Caco-2 (cell line): ENCODE measurements around the gene KRTAP4-11. TPM values are rescaled to one million over a fixed set of nuclear protein-coding genes. Genes with fewer than 3 reads are reported as not detected.
A peak's percentile ranks its signal among the peaks of the same experiment; 100 is the strongest.
"Not testable (repeated sequence)": the region's sequence is repeated elsewhere in the genome, so short reads cannot be mapped to it uniquely, and the experiment has no call there.

Source experiments
- BruUV-seq: library from RNA; stranded (reverse); fragments of 400-500 nt; replicated peaks from 2 replicates; lab custom pipeline; 2021; lab: Mats Ljungman, UMichigan
- CTCF ChIA-PET: fragments of 300-600 bp; sonication (Branson Sonifier 250); formaldehyde crosslinking; loops from one replicate; lab custom pipeline; 2022; ENCODE audit warnings: antibody characterized with exemption; lab: Charles Lee
- POLR2A ChIA-PET: fragments of 300-600 bp; sonication (Branson Sonifier 250); formaldehyde crosslinking; loops from one replicate; lab custom pipeline; 2022; ENCODE audit warnings: antibody characterized with exemption; lab: Charles Lee
- DNase-seq, 2 experiments: peaks; one replicate each; pipeline versions ENCODE4 v3.0.0 to v3.0.0-alpha.2; 2020 to 2022
- H3K27me3 ChIP-seq: replicated peaks from 2 replicates; pipeline ENCODE4 v1.6.0; 2011; ENCODE audit warnings: low read length; ENCODE audit not compliant: control insufficient read depth, insufficient read depth
- H3K36me3 ChIP-seq: 2 replicates; pipeline ENCODE4 v1.5.1; 2011; ENCODE audit warnings: low read length; ENCODE audit not compliant: control insufficient read depth, insufficient read depth
- H3K4me1 ChIP-seq: fragments of 250-450 bp; sonication (Bioruptor Pico); 2 replicates; pipeline ENCODE4 v1.5.1; 2020; ENCODE audit warnings: mild to moderate bottlenecking
- H3K4me3 ChIP-seq: 2 replicates; pipeline ENCODE4 v1.5.1; 2011; ENCODE audit warnings: low read depth, mild to moderate bottlenecking, control low read depth, low read length
- H3K9me3 ChIP-seq: fragments of 250-450 bp; sonication (Bioruptor Pico); 2 replicates; pipeline ENCODE4 v1.5.1; 2020; ENCODE audit warnings: mild to moderate bottlenecking, moderate library complexity
- H3K27ac Mint-ChIP-seq: one replicate; pipeline ENCODE4 v1.8.0; 2022; ENCODE audit warnings: mixed read lengths; ENCODE audit not compliant: unreplicated experiment
- H3K27me3 Mint-ChIP-seq: one replicate; pipeline ENCODE4 v1.8.0; 2022; ENCODE audit warnings: mixed read lengths; ENCODE audit not compliant: insufficient read depth, unreplicated experiment
- H3K36me3 Mint-ChIP-seq: one replicate; pipeline ENCODE4 v1.8.0; 2022; ENCODE audit warnings: mild to moderate bottlenecking, mixed read lengths; ENCODE audit not compliant: insufficient read depth, unreplicated experiment
- H3K4me1 Mint-ChIP-seq: one replicate; pipeline ENCODE4 v1.8.0; 2022; ENCODE audit warnings: low read depth, mixed read lengths; ENCODE audit not compliant: unreplicated experiment
- H3K4me3 Mint-ChIP-seq: one replicate; pipeline ENCODE4 v1.8.0; 2022; ENCODE audit warnings: mild to moderate bottlenecking, moderate library complexity, mixed read lengths; ENCODE audit not compliant: unreplicated experiment
- H3K9me3 Mint-ChIP-seq: one replicate; pipeline ENCODE4 v1.8.0; 2022; ENCODE audit warnings: mixed read lengths; ENCODE audit not compliant: unreplicated experiment
- CTCF ChIP-seq, 2 experiments: fragments of 200-600 bp in 1 of 2; IDR thresholded peaks; 1 replicate in 1 of 2; 2 replicates in 1 of 2; pipeline versions ENCODE4 v1.5.1 to v1.8.0; 2011 to 2022; ENCODE audit warnings: antibody characterized with exemption in 1 of 2, control low read depth in 1 of 2, inconsistent platforms in 1 of 2, low read depth in 1 of 2, low read length in 1 of 2, mild to moderate bottlenecking in 1 of 2, moderate library complexity in 1 of 2; ENCODE audit not compliant: insufficient read depth in 1 of 2, severe bottlenecking in 1 of 2, unreplicated experiment in 1 of 2
- intact Hi-C: fragments of 100-400 bp; cut with micrococcal nuclease; formaldehyde crosslinking; loops from one replicate; pipeline ENCODE4 v1.10.0; 2022; ENCODE audit not compliant: unreplicated experiment
- total RNA-seq: library from RNA; stranded (reverse); gene quantifications from 2 replicates; pipeline ENCODE4 v1.2.3, GENCODE V29; 2022

Gene KRTAP4-11
- total RNA-seq, 1 experiment from 2014 or later, result not detected

DNA sequence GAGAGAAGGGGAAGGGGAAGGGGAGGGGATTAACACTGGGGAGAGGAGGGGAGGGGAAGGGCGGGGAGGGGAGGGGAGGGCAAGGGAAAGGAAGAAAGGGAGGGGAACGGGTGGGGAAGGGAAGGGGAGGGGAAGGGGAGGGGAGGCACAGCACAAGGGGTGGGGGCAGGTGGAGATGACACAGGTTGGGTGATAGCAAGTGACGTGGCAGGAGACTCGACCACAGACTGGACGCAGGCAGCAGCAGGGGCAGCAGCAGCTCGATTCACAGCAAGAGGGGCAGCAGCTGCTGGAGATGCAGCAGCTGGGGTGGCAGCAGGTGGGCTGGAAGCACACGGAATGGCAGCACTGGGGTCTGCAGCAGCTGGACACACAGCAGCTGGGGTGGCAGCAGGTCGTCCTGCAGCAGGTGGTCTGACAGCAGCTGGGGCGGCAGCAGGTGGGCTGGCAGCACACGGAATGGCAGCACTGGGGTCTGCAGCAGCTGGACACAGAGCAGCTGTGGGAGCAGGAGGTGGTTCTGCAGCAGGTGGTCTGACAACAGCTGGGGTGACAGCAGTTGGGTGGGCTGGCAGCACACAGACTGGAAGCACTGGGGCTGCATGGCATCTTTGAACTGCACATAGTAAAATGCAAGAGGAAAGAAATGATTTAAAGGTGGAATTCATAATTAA, 16.4 kb downstream of the KRTAP4-11 start, which contains the start of gene KRTAP4-16:
TSS of gene KRTAP4-16 (minus strand) at position 624 of the 674 bp plus-strand sequence. CDS start at position 624, 0 bp downstream.
- Histone ChIP-seq H3K9me3 (0 out of 2 replicates have a peak, but pooled peaks cover 4% of the 10 kb centered on the region), H3K36me3 (no peaks in the 10 kb centered on the region), H3K27me3 (no peaks in the 10 kb centered on the region), H3K4me3 (no peak within 1 kb of the TSS), H3K4me1 (peaks cover 10% of the 10 kb centered on the region; the same call in 1 of the 2 replicates)
- no peak for TF ChIP-seq CTCF (IDR thresholded peaks at IDR 0.05; ENCODE audit: insufficient read depth in 1 of 2, low read depth in 1 of 2, low read length in 1 of 2, severe bottlenecking in 1 of 2, unreplicated experiment in 1 of 2)
- no peaks in the 10 kb centered on the region for H3K9me3 Mint-ChIP-seq
- H3K36me3 Mint-ChIP-seq, result no peaks in the 10 kb centered on the region
- intact Hi-C loops, result no loop called here
- DNase-seq, result no peak
- no peaks in the 10 kb centered on the region for H3K27me3 Mint-ChIP-seq
- H3K4me3 Mint-ChIP-seq, result no peak within 1 kb of the TSS
- BruUV-seq, result no TSS peak
- ChIA-PET CTCF (no interaction called here), POLR2A (no interaction called here)
- no peak within 1 kb of the TSS for H3K27ac Mint-ChIP-seq
- H3K4me1 Mint-ChIP-seq, result peaks cover 22% of the 10 kb centered on the region

DNA sequence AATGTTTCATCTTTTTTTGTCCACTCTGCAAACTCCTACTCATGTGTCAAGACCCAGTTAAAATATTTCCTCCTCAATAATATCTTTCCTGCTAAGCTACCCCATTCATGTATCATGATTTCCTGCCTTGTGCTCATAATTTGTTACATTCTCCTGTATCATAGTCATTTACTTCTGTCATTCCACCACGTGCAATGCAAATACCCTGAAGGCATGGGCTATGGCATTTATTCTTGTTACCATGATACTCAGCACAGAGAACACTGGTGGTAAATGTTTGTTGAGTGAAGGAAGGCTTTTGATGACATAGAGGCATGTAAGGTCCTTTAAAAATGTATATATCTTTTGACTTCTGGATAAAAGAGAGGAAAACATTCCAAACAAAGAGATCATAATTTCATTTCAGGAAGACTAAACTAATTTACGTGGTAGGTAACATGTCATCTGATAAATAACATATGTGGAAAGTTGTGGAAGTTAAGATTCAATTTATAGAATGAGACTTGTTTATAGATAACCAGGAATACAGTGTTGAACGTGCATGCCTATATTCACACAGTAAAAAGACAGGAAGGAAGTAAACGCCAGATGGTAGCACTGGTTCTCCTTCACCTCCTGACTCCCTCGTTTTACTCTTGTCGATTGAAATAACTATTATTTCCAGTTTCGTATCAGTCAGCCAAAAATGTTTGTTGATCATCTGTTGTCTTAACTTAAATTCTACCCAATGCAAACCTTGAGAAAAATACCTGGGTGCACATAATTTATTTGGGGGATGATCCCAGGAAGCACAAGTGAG, 18.3 kb downstream of the KRTAP4-11 start:
- peak overlapping the region; percentile 66 for H3K27ac Mint-ChIP-seq
- peaks cover 22% of the 10 kb centered on the region for H3K4me1 Mint-ChIP-seq
- peaks cover 10% of the 10 kb centered on the region; the same call in 1 of the 2 replicates for H3K4me1 ChIP-seq
- H3K36me3 Mint-ChIP-seq, BruUV-seq, H3K27me3 Mint-ChIP-seq, H3K4me3 ChIP-seq, intact Hi-C loops, H3K9me3 ChIP-seq, POLR2A ChIA-PET, H3K36me3 ChIP-seq, H3K4me3 Mint-ChIP-seq, CTCF ChIA-PET, H3K27me3 ChIP-seq, H3K9me3 Mint-ChIP-seq: not testable (repeated sequence)
- peak; percentile 57 to 60 for DNase-seq

- H3K9me3 Mint-ChIP-seq, result no peaks in the 10 kb centered on the region
- BruUV-seq, result no TSS peak
- H3K4me3 ChIP-seq, result no peak overlapping the region
- DNase-seq, result no peak
- no peaks in the 10 kb centered on the region for H3K36me3 ChIP-seq
- no peak for TF ChIP-seq CTCF (IDR thresholded peaks at IDR 0.05; ENCODE audit: insufficient read depth in 1 of 2, low read depth in 1 of 2, low read length in 1 of 2, severe bottlenecking in 1 of 2, unreplicated experiment in 1 of 2)
- H3K27me3 ChIP-seq, result no peaks in the 10 kb centered on the region
- no peaks in the 10 kb centered on the region for H3K27me3 Mint-ChIP-seq
- no peak overlapping the region for H3K27ac Mint-ChIP-seq
- no peaks in the 10 kb centered on the region for H3K36me3 Mint-ChIP-seq
- peaks cover 10% of the 10 kb centered on the region; the same call in 1 of the 2 replicates for H3K4me1 ChIP-seq
- POLR2A ChIA-PET, result no interaction called here
- H3K9me3 ChIP-seq, result no peaks in the 10 kb centered on the region
- peaks cover 22% of the 10 kb centered on the region for H3K4me1 Mint-ChIP-seq
- no peak overlapping the region for H3K4me3 Mint-ChIP-seq
- CTCF ChIA-PET, result no interaction called here
- intact Hi-C loops, result no loop called here
These were observed 19.7 kb downstream of the KRTAP4-11 start for GRCh38 chr17:41098481-41098880.
